ENCODE data around the gene KRT34. TPM values are rescaled to one million over a fixed set of nuclear protein-coding genes. Genes with fewer than 3 reads are reported as not detected.

Gene KRT34
- total RNA-seq, 8 experiments from 2014 or later, result 0.14 TPM; not detected in 6

- H3K4me3 ChIP-seq, result no peak overlapping the region
- 71 to 100% (median 98%) methylated on average over 1 to 5 of the region's 6 CpGs; no CpG with 5 or more reads in 5 of the 10 experiments for WGBS, 10 experiments
- in situ Hi-C loops (cut with MboI; ENCODE audit: low pct_unique_long_range_greater_than_20kb in 2 of 9, low sequenced_read_pairs in 9 of 9, unreplicated experiment in 9 of 9), result loop anchor here in 1 of 9 experiments (25.0 kb wide), 1 partner anchor 95 kb away; the partner anchor contains the start of genes KRT13 and KRT15
- H3K27ac ChIP-seq, result no peak overlapping the region
- peak in 1 of 8 experiments; percentile 70 for ATAC-seq (replicated peaks in 6 of 8)
- H3K4me1 ChIP-seq (replicated peaks in 1 of 2), result peaks cover 5 to 16% of the 10 kb centered on the region in 2 donors
These were observed 35.0 kb upstream of the KRT34 start for GRCh38 chr17:41417127-41417526.

- peak overlapping the region in 1 of 2 donors; percentile 8 for H3K27ac ChIP-seq
- in situ Hi-C loops (cut with MboI; ENCODE audit: low pct_unique_long_range_greater_than_20kb in 2 of 9, low sequenced_read_pairs in 9 of 9, unreplicated experiment in 9 of 9), result loop anchor here in 1 of 9 experiments (25.0 kb wide), 1 partner anchor 96 kb away; the partner anchor contains the start of genes KRT13 and KRT15
These were observed 34.4 kb upstream of the KRT34 start for GRCh38 chr17:41416479-41416878.

GRCh38 chr17:41415833-41416335, 33.8 kb upstream of the KRT34 start:
- H3K4me1 ChIP-seq (replicated peaks in 1 of 2), result peaks cover 5 to 16% of the 10 kb centered on the region in 2 donors
- H3K27ac ChIP-seq, result peak overlapping the region in 1 of 2 donors; percentile 8
- in situ Hi-C loops (cut with MboI; ENCODE audit: low pct_unique_long_range_greater_than_20kb in 2 of 9, low sequenced_read_pairs in 9 of 9, unreplicated experiment in 9 of 9), result loop anchor here in 1 of 9 experiments (25.0 kb wide), 1 partner anchor 96 kb away; the partner anchor contains the start of genes KRT13 and KRT15
- no peak for ATAC-seq (replicated peaks in 6 of 8)
- no peak overlapping the region for H3K4me3 ChIP-seq
- WGBS, 10 experiments, result 20 to 100% (median 96%) methylated on average over 1 to 3 of the region's 3 CpGs; no CpG with 5 or more reads in 1 of the 10 experiments

More at GRCh38 chr17:41416479-41416878, 34.4 kb upstream of the KRT34 start:
- H3K4me3 ChIP-seq, result no peak overlapping the region
- WGBS, 10 experiments, result 59 to 100% (median 86%) methylated on average over 1 to 5 of the region's 5 CpGs; no CpG with 5 or more reads in 1 of the 10 experiments
- ATAC-seq (replicated peaks in 6 of 8), result peak in 2 of 8 experiments; percentile 46 to 79
- H3K4me1 ChIP-seq (replicated peaks in 1 of 2), result peaks cover 5 to 16% of the 10 kb centered on the region in 2 donors

GRCh38 chr17:41415411-41415810, 33.3 kb upstream of the KRT34 start:
- 88 to 100% (median 96%) methylated on average over 2 to 4 of the region's 4 CpGs; no CpG with 5 or more reads in 1 of the 10 experiments for WGBS, 10 experiments
- in situ Hi-C loops (cut with MboI; ENCODE audit: low pct_unique_long_range_greater_than_20kb in 2 of 9, low sequenced_read_pairs in 9 of 9, unreplicated experiment in 9 of 9), result loop anchor here in 1 of 9 experiments (25.0 kb wide), 1 partner anchor 97 kb away; the partner anchor contains the start of genes KRT13 and KRT15
- no peak for ATAC-seq (replicated peaks in 6 of 8)
- Histone ChIP-seq H3K27ac (no peak overlapping the region), H3K4me3 (no peak overlapping the region), H3K4me1 (replicated peaks in 1 of 2) (peaks cover 5 to 16% of the 10 kb centered on the region in 2 donors)

GRCh38 chr17:41413982-41414381, 31.9 kb upstream of the KRT34 start:
- 100% methylated on average over 1 to 2 of the region's 2 CpGs; no CpG with 5 or more reads in 5 of the 10 experiments for WGBS, 10 experiments
- in situ Hi-C loops (cut with MboI; ENCODE audit: low pct_unique_long_range_greater_than_20kb in 2 of 9, low sequenced_read_pairs in 9 of 9, unreplicated experiment in 9 of 9), result loop anchor here in 1 of 9 experiments (25.0 kb wide), 1 partner anchor 98 kb away; the partner anchor contains the start of genes KRT13 and KRT15
- Histone ChIP-seq H3K27ac (no peak overlapping the region), H3K4me3 (no peak overlapping the region), H3K4me1 (replicated peaks in 1 of 2) (peaks cover 5 to 16% of the 10 kb centered on the region in 2 donors)
- ATAC-seq (replicated peaks in 6 of 8), result no peak

GRCh38 chr17:41413353-41413957, 31.3 kb upstream of the KRT34 start:
- no peak overlapping the region for H3K27ac ChIP-seq
- in situ Hi-C loops (cut with MboI; ENCODE audit: low pct_unique_long_range_greater_than_20kb in 2 of 9, low sequenced_read_pairs in 9 of 9, unreplicated experiment in 9 of 9), result loop anchor here in 1 of 9 experiments (25.0 kb wide), 1 partner anchor 99 kb away; the partner anchor contains the start of genes KRT13 and KRT15
- H3K4me1 ChIP-seq (replicated peaks in 1 of 2), result peaks cover 5 to 16% of the 10 kb centered on the region in 2 donors
- 0 to 100% (median 36%) methylated on average over 1 to 5 of the region's 5 CpGs; no CpG with 5 or more reads in 1 of the 10 experiments for WGBS, 10 experiments
- H3K4me3 ChIP-seq, result no peak overlapping the region
- peak in 4 of 8 experiments; percentile 28 to 100 (median 98) for ATAC-seq (replicated peaks in 6 of 8)

GRCh38 chr17:41411072-41411840, 29.1 kb upstream of the KRT34 start:
- H3K27ac ChIP-seq, result no peak overlapping the region
- 79 to 100% (median 92%) methylated on average over 1 to 19 of the region's 20 CpGs; no CpG with 5 or more reads in 1 of the 10 experiments for WGBS, 10 experiments
- in situ Hi-C loops (cut with MboI; ENCODE audit: low pct_unique_long_range_greater_than_20kb in 2 of 9, low sequenced_read_pairs in 9 of 9, unreplicated experiment in 9 of 9), result loop anchor here in 1 of 9 experiments (25.0 kb wide), 1 partner anchor 101 kb away; the partner anchor contains the start of genes KRT13 and KRT15
- ATAC-seq (replicated peaks in 6 of 8), result no peak
- H3K4me1 ChIP-seq (replicated peaks in 1 of 2), result peaks cover 5 to 9% of the 10 kb centered on the region in 2 donors
- no peak overlapping the region for H3K4me3 ChIP-seq

- 82 to 100% (median 96%) methylated on average over 1 to 7 of the region's 10 CpGs; no CpG with 5 or more reads in 1 of the 10 experiments for WGBS, 10 experiments
These were observed 25.1 kb upstream of the KRT34 start for GRCh38 chr17:41407226-41407625.

GRCh38 chr17:41406205-41406604, 24.1 kb upstream of the KRT34 start:
- Histone ChIP-seq H3K4me3 (no peak overlapping the region), H3K27ac (no peak overlapping the region), H3K4me1 (replicated peaks in 1 of 2) (peaks cover 0 to 7% of the 10 kb centered on the region in 2 donors)
- in situ Hi-C loops (cut with MboI; ENCODE audit: low pct_unique_long_range_greater_than_20kb in 2 of 9, low sequenced_read_pairs in 9 of 9, unreplicated experiment in 9 of 9), result loop anchor here in 1 of 9 experiments (25.0 kb wide), 1 partner anchor 106 kb away; the partner anchor contains the start of genes KRT13 and KRT15
- WGBS, 10 experiments, result 0 to 86% (median 43%) methylated on average over 1 to 4 of the region's 5 CpGs; no CpG with 5 or more reads in 6 of the 10 experiments
- ATAC-seq (replicated peaks in 6 of 8), result peak in 2 of 8 experiments; percentile 31 to 38

More at GRCh38 chr17:41407226-41407625, 25.1 kb upstream of the KRT34 start:
- in situ Hi-C loops (cut with MboI; ENCODE audit: low pct_unique_long_range_greater_than_20kb in 2 of 9, low sequenced_read_pairs in 9 of 9, unreplicated experiment in 9 of 9), result loop anchor here in 1 of 9 experiments (25.0 kb wide), 1 partner anchor 105 kb away; the partner anchor contains the start of genes KRT13 and KRT15
- Histone ChIP-seq H3K27ac (no peak overlapping the region), H3K4me1 (replicated peaks in 1 of 2) (peaks cover 0 to 7% of the 10 kb centered on the region in 2 donors), H3K4me3 (no peak overlapping the region)
- no peak for ATAC-seq (replicated peaks in 6 of 8)

- peak; percentile 41 to 95 (median 91) for ATAC-seq (replicated peaks in 6 of 8)
- Histone ChIP-seq H3K27ac (no peak overlapping the region), H3K4me3 (no peak overlapping the region), H3K4me1 (replicated peaks in 1 of 2) (peaks cover 0 to 7% of the 10 kb centered on the region in 2 donors)
- in situ Hi-C loops (cut with MboI; ENCODE audit: low pct_unique_long_range_greater_than_20kb in 2 of 9, low sequenced_read_pairs in 9 of 9, unreplicated experiment in 9 of 9), result loop anchor here in 1 of 9 experiments (25.0 kb wide), 1 partner anchor 108 kb away; the partner anchor contains the start of genes KRT13 and KRT15
- 0 to 81% (median 62%) methylated on average over 2 to 7 of the region's 7 CpGs; no CpG with 5 or more reads in 3 of the 10 experiments for WGBS, 10 experiments
These were observed 22.0 kb upstream of the KRT34 start for GRCh38 chr17:41404024-41404671.

GRCh38 chr17:41403404-41404023, 21.4 kb upstream of the KRT34 start:
- no peak overlapping the region for H3K4me3 ChIP-seq
- H3K4me1 ChIP-seq (replicated peaks in 1 of 2), result peaks cover 0 to 7% of the 10 kb centered on the region in 2 donors
- WGBS, 10 experiments, result 0 to 100% (median 60%) methylated on average over 1 to 4 of the region's 4 CpGs; no CpG with 5 or more reads in 1 of the 10 experiments
- ATAC-seq (replicated peaks in 6 of 8), result no peak
- H3K27ac ChIP-seq, result no peak overlapping the region
- in situ Hi-C loops (cut with MboI; ENCODE audit: low pct_unique_long_range_greater_than_20kb in 2 of 9, low sequenced_read_pairs in 9 of 9, unreplicated experiment in 9 of 9), result loop anchor here in 1 of 9 experiments (25.0 kb wide), 1 partner anchor 109 kb away; the partner anchor contains the start of genes KRT13 and KRT15

Data from motor neuron (in vitro differentiated cells).